Measurements from ENCODE around the gene KCNA5.

DNA sequence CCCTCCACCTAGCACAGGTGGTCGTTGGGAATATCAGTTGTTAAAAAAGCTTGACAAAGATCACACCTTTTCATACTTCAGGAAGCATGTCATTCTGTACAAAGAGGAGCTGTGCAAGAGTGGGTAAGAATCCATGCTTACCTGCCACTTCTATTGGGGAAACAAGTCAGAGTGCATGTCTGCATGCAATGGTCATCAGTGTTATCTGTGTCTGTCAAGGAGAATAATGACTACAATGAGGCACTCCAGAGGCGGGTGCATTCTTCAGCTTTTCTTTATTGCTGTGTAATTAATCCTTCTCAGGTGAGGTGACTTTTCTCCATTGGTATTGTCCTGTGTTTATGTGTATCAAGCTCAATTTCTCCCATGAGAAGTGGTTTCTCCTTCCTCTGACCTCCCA, 24.4 kb downstream of the KCNA5 start:
- TF ChIP-seq CTCF (IDR thresholded peaks at IDR 0.05; ENCODE audit: borderline replicate concordance, extremely low read depth, low read length, poor library complexity, severe bottlenecking) (no peak), EZH2 (IDR thresholded peaks at IDR 0.05; ENCODE audit: borderline replicate concordance, low read depth, low read length, severe bottlenecking) (no peak)
